Cardiac septum (tissue), 1 donor: ENCODE data around the gene ADISSP. TPM values are rescaled to one million over a fixed set of nuclear protein-coding genes. Genes with fewer than 3 reads are reported as not detected.

ENCODE experiments used
- DNase-seq: peaks from one replicate; pipeline ENCODE4 v3.0.0-alpha.2; 2020; ENCODE audit warnings: low spot score
- intact Hi-C: fragments of 100-400 bp; cut with DNase I; formaldehyde crosslinking; loops from one replicate; pipeline ENCODE4 v1.14.0; 2022
- total RNA-seq: library from RNA; stranded (reverse); fragmentation: NEBNext Ultra II Directional; extraction: Animal tissue kit (Norgen Biotek cat#: 25700); gene quantifications from one replicate; pipeline ENCODE4 v1.2.1, GENCODE V29; 2021
- donor health status: DM: no; HTN: no; CAD: no.

ADISSP gene
- total RNA-seq, 1 donor from 2014 or later, result 9.9 TPM

GRCh38 chr20:3783511-3784195, 16.1 kb upstream of the ADISSP start:
- intact Hi-C loops, result loop anchor here (5.0 to 10.0 kb wide), 3 partner anchors 66 to 291 kb away; partner anchors contain the start of gene RNF24
- no peak for DNase-seq

GRCh38 chr20:3783068-3783489, 15.5 kb upstream of the ADISSP start:
- no peak for DNase-seq
- intact Hi-C loops, result loop anchor here (5.0 to 10.0 kb wide), 3 partner anchors 66 to 292 kb away; partner anchors contain the start of gene RNF24

GRCh38 chr20:3782597-3782996, 15.0 kb upstream of the ADISSP start:
- DNase-seq, result no peak
- intact Hi-C loops, result loop anchor here (5.0 to 10.0 kb wide), 3 partner anchors 65 to 292 kb away; partner anchors contain the start of gene RNF24

- intact Hi-C loops, result loop anchor here (5.0 to 10.0 kb wide), 3 partner anchors 64 to 293 kb away; partner anchors contain the start of gene RNF24
- no peak for DNase-seq
Measured at GRCh38 chr20:3781153-3781910, 13.8 kb upstream of the ADISSP start, which contains the start of gene SPEF1. TSS of gene SPEF1 (minus strand) at chr20:3781448. CDS start at chr20:3781287, 161 bp downstream.

- DNase-seq, result no peak
- intact Hi-C loops, result no loop called here
Measured at GRCh38 chr20:3778976-3779375, 11.4 kb upstream of the ADISSP start.

GRCh38 chr20:3777716-3778629, 10.4 kb upstream of the ADISSP start:
- intact Hi-C loops, result no loop called here

GRCh38 chr20:3777381-3777715, 9.8 kb upstream of the ADISSP start:
- intact Hi-C loops, result no loop called here
- DNase-seq, result no peak

More at GRCh38 chr20:3777716-3778629, 10.4 kb upstream of the ADISSP start:
- peak; percentile 90 for DNase-seq

- intact Hi-C loops, result no loop called here
- DNase-seq, result no peak
Measured at GRCh38 chr20:3775457-3776108, 8.0 kb upstream of the ADISSP start.

DNA sequence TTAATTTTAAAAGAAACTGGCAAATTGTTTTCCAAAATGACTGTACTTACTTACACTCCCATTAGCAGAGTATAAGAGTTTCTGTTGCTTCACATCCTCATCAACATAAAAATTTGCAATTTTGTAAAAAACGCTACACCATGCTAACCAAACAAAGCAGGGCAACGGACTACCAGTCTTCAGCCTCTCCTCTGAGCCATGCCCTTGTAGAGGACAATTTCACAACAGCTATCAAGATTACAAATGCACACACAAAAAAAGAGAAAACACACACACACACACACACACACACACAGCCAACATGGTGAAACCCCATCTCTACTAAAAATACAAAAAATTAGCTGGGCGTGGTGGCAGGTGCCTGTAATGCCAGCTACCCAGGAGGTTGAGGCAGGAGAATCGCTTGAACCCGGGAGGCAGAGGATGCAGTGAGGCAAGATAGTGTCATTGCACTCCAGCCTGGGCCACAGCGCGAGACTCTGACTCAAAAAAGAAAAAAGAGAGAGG, 4.1 kb upstream of the ADISSP start:
- intact Hi-C loops, result no loop called here
- DNase-seq, result no peak

GRCh38 chr20:3768342-3769130, 983 bp upstream of the ADISSP start:
- intact Hi-C loops, result loop anchor here (5.0 kb wide), 2 partner anchors 56 to 91 kb away; partner anchors contain the start of gene SIGLEC1
- DNase-seq, result no peak

DNA sequence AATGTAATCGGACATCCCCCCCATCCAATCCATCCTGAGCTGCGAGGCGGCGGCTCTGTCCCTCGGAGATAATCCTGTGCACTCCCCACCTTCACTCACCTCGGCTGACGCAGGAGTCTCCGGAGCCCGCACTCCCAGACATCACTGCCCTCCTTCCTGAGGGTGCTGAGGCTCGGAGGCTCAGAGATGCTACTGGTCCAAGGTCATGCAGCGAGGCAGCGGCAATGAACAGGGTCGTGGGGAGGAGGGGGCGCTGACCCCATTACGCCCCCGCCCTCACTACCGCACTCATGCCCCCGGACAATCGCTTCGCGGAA, 485 bp downstream of the ADISSP start:
- intact Hi-C loops, result loop anchor here (5.0 kb wide), 2 partner anchors 55 to 90 kb away; partner anchors contain the start of gene SIGLEC1
- DNase-seq, result no peak

DNA sequence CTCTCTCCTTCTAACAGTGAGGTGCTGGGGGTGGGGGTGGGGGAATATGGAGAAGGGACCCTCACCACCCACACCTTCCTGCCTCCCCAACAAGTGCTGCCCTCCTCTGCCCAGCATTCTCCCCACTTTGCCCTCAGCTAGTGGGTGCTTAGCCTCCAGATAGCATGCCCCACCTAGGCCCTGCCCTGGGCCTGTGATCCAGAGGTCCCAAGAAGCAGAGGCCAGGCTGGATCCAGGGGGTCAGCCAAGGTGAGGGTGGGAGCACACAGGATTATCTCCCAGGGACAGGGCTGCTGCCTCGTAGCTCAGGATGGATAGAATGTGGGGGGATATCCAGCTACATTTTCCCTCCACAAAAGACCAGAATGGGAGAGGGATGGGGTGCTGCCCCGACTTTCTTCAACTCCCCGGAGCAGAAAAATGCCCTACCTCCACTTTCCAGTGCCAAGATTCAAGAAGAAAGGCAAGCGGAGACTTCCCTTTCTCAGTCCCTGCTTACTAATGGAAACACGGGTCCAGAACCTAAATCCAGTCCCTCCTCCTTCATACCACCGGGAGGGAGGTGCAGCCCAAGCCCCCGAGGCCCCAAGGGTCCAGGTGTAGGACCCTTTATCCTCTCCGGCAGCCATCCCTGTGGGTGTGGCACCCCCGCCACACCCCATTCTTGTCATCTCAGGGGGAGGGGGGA, 987 bp downstream of the ADISSP start:
- DNase-seq, result no peak
- intact Hi-C loops, result loop anchor here (5.0 kb wide), 2 partner anchors 54 to 89 kb away; partner anchors contain the start of gene SIGLEC1

GRCh38 chr20:3765171-3765882, 2.2 kb downstream of the ADISSP start:
- intact Hi-C loops, result loop anchor here (5.0 kb wide), 2 partner anchors 53 to 88 kb away; partner anchors contain the start of gene SIGLEC1

GRCh38 chr20:3764659-3765058, 2.9 kb downstream of the ADISSP start:
- no peak for DNase-seq
- intact Hi-C loops, result loop anchor here (5.0 kb wide), 2 partner anchors 52 to 87 kb away; partner anchors contain the start of gene SIGLEC1

More at GRCh38 chr20:3765171-3765882, 2.2 kb downstream of the ADISSP start:
- DNase-seq, result no peak

DNA sequence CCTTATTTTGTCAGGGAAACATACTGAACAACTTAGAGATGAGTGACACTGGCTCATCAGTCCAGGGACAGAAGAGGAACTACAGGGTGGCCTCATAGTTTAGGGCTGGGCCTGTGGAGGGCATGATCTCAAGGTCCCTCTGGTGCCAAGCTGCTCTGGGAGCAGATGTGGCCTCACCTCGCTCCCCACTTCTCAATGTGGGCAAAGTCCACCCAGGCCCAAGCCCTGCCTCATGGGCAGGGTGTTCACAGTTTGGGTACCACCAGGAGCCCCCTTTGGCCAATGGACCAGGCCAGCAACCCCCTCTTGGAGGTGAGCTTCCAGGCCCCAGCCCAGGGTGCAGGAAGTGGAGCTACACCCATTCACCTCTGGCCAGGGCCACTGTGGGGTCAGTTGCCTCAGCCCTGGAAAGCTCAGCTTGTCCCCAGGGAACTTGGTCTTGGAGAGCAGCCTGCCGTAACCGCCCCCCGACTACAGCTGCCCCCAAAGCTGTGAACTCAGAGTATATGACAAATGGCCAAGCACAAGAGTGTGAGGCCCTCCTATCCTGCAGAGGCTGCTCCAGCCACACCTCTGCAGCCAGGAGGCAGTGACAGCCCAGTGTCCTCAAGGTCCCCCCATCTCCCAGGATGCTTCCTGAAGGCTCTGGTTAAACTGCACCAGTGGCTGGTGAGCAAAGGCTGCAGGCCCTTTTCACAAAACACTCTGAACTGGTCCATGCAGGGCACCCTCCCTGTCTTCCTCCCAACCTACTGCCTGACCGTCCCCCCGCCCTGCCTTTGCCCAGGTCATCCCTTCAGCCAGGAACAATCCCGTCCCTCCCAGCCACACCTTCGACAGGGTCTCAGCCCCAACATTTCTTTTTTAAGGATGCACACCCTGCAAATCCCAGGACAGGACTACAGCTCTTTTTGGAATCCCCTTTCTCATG, 3.6 kb downstream of the ADISSP start:
- intact Hi-C loops, result no loop called here

More for the DNA sequence above, 3.6 kb downstream of the ADISSP start:
- no peak for DNase-seq
